ENCODE measurements around the gene MYO1B.

DNA sequence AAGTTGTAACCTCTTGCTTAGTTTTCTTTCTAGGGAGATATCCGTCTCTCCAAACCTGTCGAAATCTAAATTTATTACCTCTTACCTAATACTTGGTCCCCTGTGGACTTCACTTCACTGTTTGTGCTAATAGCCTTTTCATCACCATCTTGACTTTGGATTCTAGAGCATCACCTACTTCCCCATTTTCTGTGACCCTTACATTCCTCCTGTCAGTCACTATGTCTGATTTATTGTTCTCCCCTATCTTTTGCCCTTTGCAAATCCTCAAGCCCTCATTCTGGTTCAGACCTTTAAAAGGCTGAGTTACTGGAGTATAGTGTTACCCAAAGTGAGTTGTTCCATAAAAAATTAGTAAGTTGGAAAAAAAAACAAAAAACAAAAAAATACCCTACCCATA lies 7.5 kb downstream of the MYO1B start:
- TF ChIP-seq, protein P1, sequence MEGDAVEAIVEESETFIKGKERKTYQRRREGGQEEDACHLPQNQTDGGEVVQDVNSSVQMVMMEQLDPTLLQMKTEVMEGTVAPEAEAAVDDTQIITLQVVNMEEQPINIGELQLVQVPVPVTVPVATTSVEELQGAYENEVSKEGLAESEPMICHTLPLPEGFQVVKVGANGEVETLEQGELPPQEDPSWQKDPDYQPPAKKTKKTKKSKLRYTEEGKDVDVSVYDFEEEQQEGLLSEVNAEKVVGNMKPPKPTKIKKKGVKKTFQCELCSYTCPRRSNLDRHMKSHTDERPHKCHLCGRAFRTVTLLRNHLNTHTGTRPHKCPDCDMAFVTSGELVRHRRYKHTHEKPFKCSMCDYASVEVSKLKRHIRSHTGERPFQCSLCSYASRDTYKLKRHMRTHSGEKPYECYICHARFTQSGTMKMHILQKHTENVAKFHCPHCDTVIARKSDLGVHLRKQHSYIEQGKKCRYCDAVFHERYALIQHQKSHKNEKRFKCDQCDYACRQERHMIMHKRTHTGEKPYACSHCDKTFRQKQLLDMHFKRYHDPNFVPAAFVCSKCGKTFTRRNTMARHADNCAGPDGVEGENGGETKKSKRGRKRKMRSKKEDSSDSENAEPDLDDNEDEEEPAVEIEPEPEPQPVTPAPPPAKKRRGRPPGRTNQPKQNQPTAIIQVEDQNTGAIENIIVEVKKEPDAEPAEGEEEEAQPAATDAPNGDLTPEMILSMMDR (IDR thresholded peaks at IDR 0.05; ENCODE audit: insufficient read depth, low read length, poor library complexity, severe bottlenecking): no peak
- TF ChIP-seq EZH2phosphoT487 (conservative IDR thresholded peaks at IDR 0.05; ENCODE audit: low read length): no peak

Data from SU-DHL-6 (cell line).